CD4-positive, alpha-beta T cell treated with Interleukin-4 for 1 hour (primary cell): ENCODE measurements around the gene RTP3.

Source experiments
- DNase-seq, 2 donors: peaks; one replicate each; pipeline ENCODE4 v3.0.0-alpha.2; 2020 to 2022

The RTP3 gene

GRCh38 chr3:46497556-46498265, at the start of gene RTP3:
RTP3 (plus strand) TSS chr3:46497976; CDS start chr3:46498063, 87 bp downstream.
- no peak for DNase-seq

- DNase-seq = no peak
These were observed 49.1 kb upstream of the RTP3 start for GRCh38 chr3:46448721-46449120.

GRCh38 chr3:46449755-46450552, 47.8 kb upstream of the RTP3 start:
- no peak for DNase-seq

GRCh38 chr3:46453526-46454208, 44.1 kb upstream of the RTP3 start:
- no peak for DNase-seq

GRCh38 chr3:46454209-46454595, 43.6 kb upstream of the RTP3 start:
- DNase-seq = no peak

GRCh38 chr3:46454606-46455005, 43.2 kb upstream of the RTP3 start:
- DNase-seq = no peak

- no peak for DNase-seq
These were observed 42.3 kb upstream of the RTP3 start for GRCh38 chr3:46455231-46456115.

GRCh38 chr3:46456118-46456517, 41.7 kb upstream of the RTP3 start:
- no peak for DNase-seq

- DNase-seq = no peak
These were observed 37.7 kb upstream of the RTP3 start for GRCh38 chr3:46460051-46460450.

GRCh38 chr3:46462111-46462510, 35.7 kb upstream of the RTP3 start:
- no peak for DNase-seq

- DNase-seq = no peak
These were observed 35.3 kb upstream of the RTP3 start for GRCh38 chr3:46462511-46462910.

- no peak for DNase-seq
These were observed 34.5 kb upstream of the RTP3 start for GRCh38 chr3:46463120-46463867.

- DNase-seq = no peak
These were observed 33.9 kb upstream of the RTP3 start for GRCh38 chr3:46463868-46464241.

- DNase-seq = no peak
These were observed 33.2 kb upstream of the RTP3 start, which contains the start of gene LTF for GRCh38 chr3:46464326-46465195. LTF (minus strand) TSS chr3:46464905; CDS start chr3:46464867, 38 bp downstream.

GRCh38 chr3:46465196-46465520, 32.6 kb upstream of the RTP3 start:
- no peak for DNase-seq

- no peak for DNase-seq
These were observed 31.5 kb upstream of the RTP3 start for GRCh38 chr3:46466273-46466672.

- DNase-seq = no peak
These were observed 30.8 kb upstream of the RTP3 start for GRCh38 chr3:46466871-46467403.

GRCh38 chr3:46467562-46467961, 30.2 kb upstream of the RTP3 start:
- no peak for DNase-seq

GRCh38 chr3:46468753-46469600, 28.8 kb upstream of the RTP3 start:
- DNase-seq = no peak
